ENCODE measurements around the gene PLPP7.

Gene PLPP7

DNA sequence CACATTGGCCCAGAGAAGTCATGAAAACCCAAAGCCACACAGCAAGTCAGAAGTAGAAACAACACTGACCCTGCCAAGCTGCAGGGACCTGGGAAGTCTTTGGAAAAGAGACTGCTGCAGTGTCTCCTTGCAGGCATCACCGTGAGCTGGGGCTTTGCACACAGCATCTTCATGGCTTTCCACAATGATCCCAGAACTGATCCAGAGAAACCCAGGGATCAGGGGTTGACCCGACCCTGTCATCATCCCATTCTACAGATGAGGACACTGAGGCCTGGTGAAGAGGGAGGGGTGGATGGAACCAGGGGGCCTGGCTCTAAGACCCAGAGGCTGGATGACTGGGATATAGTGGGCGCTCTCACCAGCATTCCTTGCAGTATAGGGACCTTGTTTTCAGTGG is 8.9 kb upstream of the PLPP7 start:
- Histone ChIP-seq H3K36me3 (ENCODE audit: control insufficient read depth in 5 of 5, insufficient read depth in 5 of 5, low read length in 5 of 5) (no peaks in the 10 kb centered on the region), H3K4me1 (ENCODE audit: control insufficient read depth in 5 of 5, insufficient read depth in 5 of 5, low read length in 5 of 5) (peaks cover 0 to 25% (median 9%) of the 10 kb centered on the region in 5 donors), H3K4me3 (ENCODE audit: low read depth in 1 of 5, low read length in 5 of 5) (no peak overlapping the region), H3K27ac (ENCODE audit: low read depth, low read length) (no peak overlapping the region), H3K9ac (ENCODE audit: low read length in 5 of 5) (no peak overlapping the region), H3K9me3 (ENCODE audit: control insufficient read depth in 5 of 5, low read length in 5 of 5) (no peaks in the 10 kb centered on the region), H3K27me3 (ENCODE audit: control insufficient read depth in 5 of 5, insufficient read depth in 4 of 5, low read length in 5 of 5) (peaks cover 15 to 26% (median 20%) of the 10 kb centered on the region in 5 donors)

GRCh38 chr9:131281119-131281965 is 8.2 kb upstream of the PLPP7 start:
- no peak overlapping the region for H3K27ac ChIP-seq (ENCODE audit: low read depth, low read length)
- H3K9ac ChIP-seq (ENCODE audit: low read length in 5 of 5) = no peak overlapping the region
- H3K9me3 ChIP-seq (ENCODE audit: control insufficient read depth in 5 of 5, low read length in 5 of 5) = no peaks in the 10 kb centered on the region
- peaks cover 0 to 18% (median 2%) of the 10 kb centered on the region in 5 donors for H3K4me1 ChIP-seq (ENCODE audit: control insufficient read depth in 5 of 5, insufficient read depth in 5 of 5, low read length in 5 of 5)
- peaks cover 15 to 26% (median 20%) of the 10 kb centered on the region in 5 donors for H3K27me3 ChIP-seq (ENCODE audit: control insufficient read depth in 5 of 5, insufficient read depth in 4 of 5, low read length in 5 of 5)
- no peaks in the 10 kb centered on the region for H3K36me3 ChIP-seq (ENCODE audit: control insufficient read depth in 5 of 5, insufficient read depth in 5 of 5, low read length in 5 of 5)
- H3K4me3 ChIP-seq (ENCODE audit: low read depth in 1 of 5, low read length in 5 of 5) = no peak overlapping the region

DNA sequence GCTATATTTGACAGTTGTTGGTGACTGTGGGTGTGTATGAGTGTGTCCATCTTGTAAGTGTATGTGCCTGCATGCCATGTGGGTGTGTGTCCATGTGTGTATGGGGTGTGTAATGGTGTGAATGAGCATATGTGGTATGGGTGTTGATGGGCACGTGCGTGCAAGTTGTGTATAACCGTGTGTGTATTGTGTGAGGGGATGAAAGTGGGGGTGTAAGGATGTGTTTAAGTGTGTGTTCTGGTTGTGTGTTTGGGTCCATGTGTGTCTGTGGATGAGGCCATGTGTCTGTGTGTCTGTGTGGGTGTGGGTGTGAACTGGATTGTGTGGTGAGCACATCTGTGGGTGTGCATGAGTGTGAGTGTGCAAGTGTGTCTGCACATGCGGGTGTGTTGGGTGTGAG is 7.3 kb upstream of the PLPP7 start:
- H3K27ac ChIP-seq (ENCODE audit: low read depth, low read length) = no peak overlapping the region
- peaks cover 0 to 14% (median 2%) of the 10 kb centered on the region in 5 donors for H3K4me1 ChIP-seq (ENCODE audit: control insufficient read depth in 5 of 5, insufficient read depth in 5 of 5, low read length in 5 of 5)
- H3K9ac ChIP-seq (ENCODE audit: low read length in 5 of 5) = no peak overlapping the region
- no peak overlapping the region for H3K4me3 ChIP-seq (ENCODE audit: low read depth in 1 of 5, low read length in 5 of 5)
- peaks cover 15 to 26% (median 20%) of the 10 kb centered on the region in 5 donors for H3K27me3 ChIP-seq (ENCODE audit: control insufficient read depth in 5 of 5, insufficient read depth in 4 of 5, low read length in 5 of 5)
- no peaks in the 10 kb centered on the region for H3K36me3 ChIP-seq (ENCODE audit: control insufficient read depth in 5 of 5, insufficient read depth in 5 of 5, low read length in 5 of 5)
- H3K9me3 ChIP-seq (ENCODE audit: control insufficient read depth in 5 of 5, low read length in 5 of 5) = no peaks in the 10 kb centered on the region

DNA sequence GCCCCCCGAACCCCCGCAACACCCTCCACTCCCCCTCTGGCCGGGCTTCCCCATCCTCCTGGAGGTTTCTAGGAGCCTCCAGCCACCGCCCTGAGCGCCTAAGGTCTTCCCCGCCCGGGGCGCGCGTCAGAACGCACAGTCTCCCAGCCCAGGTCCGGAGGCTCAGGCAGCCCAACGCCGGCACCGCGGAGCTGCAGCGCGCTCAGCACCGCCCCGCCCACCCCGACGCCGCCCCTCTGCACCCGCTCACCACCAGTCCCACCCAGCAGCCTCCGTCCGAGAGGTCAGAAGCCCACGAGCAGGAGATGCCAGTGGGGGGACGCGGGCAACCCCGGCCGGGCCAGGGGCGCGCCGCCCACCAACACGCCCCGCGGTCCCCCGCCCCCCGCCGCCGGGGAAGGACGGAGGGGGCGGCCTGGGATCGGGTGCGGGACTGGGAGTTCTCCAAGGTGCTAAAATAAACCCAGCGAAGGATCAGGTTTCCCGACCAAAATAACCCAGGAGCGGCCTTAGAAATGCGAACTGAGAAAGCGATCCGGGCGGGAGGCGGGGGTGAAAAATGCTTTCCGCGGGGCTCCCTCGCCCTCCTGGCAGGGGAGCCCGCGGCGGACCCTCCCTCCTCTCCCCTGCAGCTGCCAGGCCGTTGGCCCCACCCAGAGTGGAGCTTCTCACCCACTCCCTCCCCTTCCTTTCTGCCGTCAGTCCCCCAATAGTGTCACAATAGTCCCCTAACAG is 6.7 kb upstream of the PLPP7 start:
- Histone ChIP-seq H3K27ac (ENCODE audit: low read depth, low read length) (no peak overlapping the region), H3K27me3 (ENCODE audit: control insufficient read depth in 5 of 5, insufficient read depth in 4 of 5, low read length in 5 of 5) (peaks cover 15 to 26% (median 20%) of the 10 kb centered on the region in 5 donors), H3K4me3 (ENCODE audit: low read depth in 1 of 5, low read length in 5 of 5) (no peak overlapping the region), H3K9me3 (ENCODE audit: control insufficient read depth in 5 of 5, low read length in 5 of 5) (no peaks in the 10 kb centered on the region), H3K9ac (ENCODE audit: low read length in 5 of 5) (no peak overlapping the region), H3K4me1 (ENCODE audit: control insufficient read depth in 5 of 5, insufficient read depth in 5 of 5, low read length in 5 of 5) (peaks cover 0 to 11% (median 2%) of the 10 kb centered on the region in 5 donors), H3K36me3 (ENCODE audit: control insufficient read depth in 5 of 5, insufficient read depth in 5 of 5, low read length in 5 of 5) (no peaks in the 10 kb centered on the region)

DNA sequence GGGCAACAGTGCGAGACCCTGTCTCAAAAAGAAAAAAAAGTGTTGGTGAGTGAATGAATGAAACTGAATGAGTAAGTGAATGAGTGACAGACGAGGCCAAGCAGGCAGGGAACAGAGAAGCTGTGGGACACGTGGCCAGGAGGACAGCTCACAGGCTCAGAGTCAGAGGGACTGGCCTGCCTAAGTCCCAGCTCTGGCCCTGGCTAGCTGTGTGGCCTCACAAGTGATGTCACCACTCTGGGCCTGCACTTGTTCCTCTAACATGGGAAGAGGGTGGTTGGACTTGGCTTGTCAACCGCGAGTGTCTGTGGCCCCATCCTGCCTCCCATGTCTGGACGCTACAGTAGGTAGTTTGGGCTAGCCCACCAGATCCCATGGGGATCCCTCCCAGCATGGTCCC is 4.7 kb upstream of the PLPP7 start:
- no peak overlapping the region for H3K4me3 ChIP-seq (ENCODE audit: low read depth in 1 of 5, low read length in 5 of 5)
- peaks cover 14 to 26% (median 20%) of the 10 kb centered on the region in 5 donors for H3K27me3 ChIP-seq (ENCODE audit: control insufficient read depth in 5 of 5, insufficient read depth in 4 of 5, low read length in 5 of 5)
- no peak overlapping the region for H3K27ac ChIP-seq (ENCODE audit: low read depth, low read length)
- H3K4me1 ChIP-seq (ENCODE audit: control insufficient read depth in 5 of 5, insufficient read depth in 5 of 5, low read length in 5 of 5) = peaks cover 0 to 14% (median 10%) of the 10 kb centered on the region in 5 donors
- H3K9me3 ChIP-seq (ENCODE audit: control insufficient read depth in 5 of 5, low read length in 5 of 5) = no peaks in the 10 kb centered on the region
- H3K36me3 ChIP-seq (ENCODE audit: control insufficient read depth in 5 of 5, insufficient read depth in 5 of 5, low read length in 5 of 5) = no peaks in the 10 kb centered on the region
- H3K9ac ChIP-seq (ENCODE audit: low read length in 5 of 5) = no peak overlapping the region

DNA sequence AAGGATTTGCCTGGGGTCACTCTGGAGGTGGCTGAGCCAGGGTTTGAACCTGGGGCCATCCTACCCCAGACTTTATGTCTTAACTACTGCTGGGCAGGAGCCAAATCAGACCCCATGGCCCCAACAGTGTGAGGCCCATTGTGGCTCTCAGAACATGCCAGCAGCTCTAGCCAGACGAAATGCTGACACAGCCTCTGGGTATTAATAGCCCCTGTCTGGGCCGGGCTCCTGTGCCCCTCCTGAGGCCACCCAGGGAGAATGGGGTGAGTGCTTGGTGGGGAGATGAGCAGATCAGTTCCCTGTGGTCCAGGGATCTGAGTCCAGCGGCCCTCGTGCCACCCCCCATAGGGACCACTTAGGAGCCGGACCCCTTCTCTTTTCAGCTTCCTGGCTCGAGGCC is 2.2 kb upstream of the PLPP7 start:
- Histone ChIP-seq H3K4me1 (ENCODE audit: control insufficient read depth in 5 of 5, insufficient read depth in 5 of 5, low read length in 5 of 5) (peaks cover 0 to 36% (median 25%) of the 10 kb centered on the region in 5 donors), H3K36me3 (ENCODE audit: control insufficient read depth in 5 of 5, insufficient read depth in 5 of 5, low read length in 5 of 5) (peaks cover 0 to 2% (median 0%) of the 10 kb centered on the region in 5 donors), H3K9ac (ENCODE audit: low read length in 5 of 5) (no peak overlapping the region), H3K27ac (ENCODE audit: low read depth, low read length) (no peak overlapping the region), H3K9me3 (ENCODE audit: control insufficient read depth in 5 of 5, low read length in 5 of 5) (no peaks in the 10 kb centered on the region), H3K4me3 (ENCODE audit: low read depth in 1 of 5, low read length in 5 of 5) (no peak overlapping the region), H3K27me3 (ENCODE audit: control insufficient read depth in 5 of 5, insufficient read depth in 4 of 5, low read length in 5 of 5) (peaks cover under 1 to 7% (median 3%) of the 10 kb centered on the region in 5 donors)

GRCh38 chr9:131288217-131288616 is 1.3 kb upstream of the PLPP7 start:
- no peaks in the 10 kb centered on the region for H3K9me3 ChIP-seq (ENCODE audit: control insufficient read depth in 5 of 5, low read length in 5 of 5)
- peaks cover 0 to 33% (median 23%) of the 10 kb centered on the region in 5 donors for H3K4me1 ChIP-seq (ENCODE audit: control insufficient read depth in 5 of 5, insufficient read depth in 5 of 5, low read length in 5 of 5)
- H3K4me3 ChIP-seq (ENCODE audit: low read depth in 1 of 5, low read length in 5 of 5) = no peak overlapping the region
- H3K27ac ChIP-seq (ENCODE audit: low read depth, low read length) = no peak overlapping the region
- peaks cover 0 to 2% (median 0%) of the 10 kb centered on the region in 5 donors for H3K36me3 ChIP-seq (ENCODE audit: control insufficient read depth in 5 of 5, insufficient read depth in 5 of 5, low read length in 5 of 5)
- no peak overlapping the region for H3K9ac ChIP-seq (ENCODE audit: low read length in 5 of 5)
- peaks cover 0 to 2% (median 0%) of the 10 kb centered on the region in 5 donors for H3K27me3 ChIP-seq (ENCODE audit: control insufficient read depth in 5 of 5, insufficient read depth in 4 of 5, low read length in 5 of 5)

- peak overlapping the region; percentile 54 for H3K27ac ChIP-seq (ENCODE audit: low read depth, low read length)
- no peaks in the 10 kb centered on the region for H3K9me3 ChIP-seq (ENCODE audit: control insufficient read depth in 5 of 5, low read length in 5 of 5)
- peaks cover 0 to 33% (median 23%) of the 10 kb centered on the region in 5 donors for H3K4me1 ChIP-seq (ENCODE audit: control insufficient read depth in 5 of 5, insufficient read depth in 5 of 5, low read length in 5 of 5)
- H3K9ac ChIP-seq (ENCODE audit: low read length in 5 of 5) = peak overlapping the region; percentile 63 to 92 (median 88)
- peak overlapping the region in 4 of 5 donors; percentile 67 to 73 (median 71) for H3K4me3 ChIP-seq (ENCODE audit: low read depth in 1 of 5, low read length in 5 of 5)
- H3K36me3 ChIP-seq (ENCODE audit: control insufficient read depth in 5 of 5, insufficient read depth in 5 of 5, low read length in 5 of 5) = peaks cover 0 to 7% (median 2%) of the 10 kb centered on the region in 5 donors
- H3K27me3 ChIP-seq (ENCODE audit: control insufficient read depth in 5 of 5, insufficient read depth in 4 of 5, low read length in 5 of 5) = no peaks in the 10 kb centered on the region
Observed at GRCh38 chr9:131290036-131290766, 678 bp downstream of the PLPP7 start.

GRCh38 chr9:131290767-131291370 is 1.3 kb downstream of the PLPP7 start:
- Histone ChIP-seq H3K27ac (ENCODE audit: low read depth, low read length) (no peak overlapping the region), H3K9ac (ENCODE audit: low read length in 5 of 5) (peak overlapping the region in 4 of 5 donors; percentile 81 to 92 (median 90)), H3K4me3 (ENCODE audit: low read depth in 1 of 5, low read length in 5 of 5) (peak overlapping the region in 4 of 5 donors; percentile 67 to 73 (median 71)), H3K27me3 (ENCODE audit: control insufficient read depth in 5 of 5, insufficient read depth in 4 of 5, low read length in 5 of 5) (no peaks in the 10 kb centered on the region), H3K4me1 (ENCODE audit: control insufficient read depth in 5 of 5, insufficient read depth in 5 of 5, low read length in 5 of 5) (peaks cover 0 to 33% (median 23%) of the 10 kb centered on the region in 5 donors), H3K36me3 (ENCODE audit: control insufficient read depth in 5 of 5, insufficient read depth in 5 of 5, low read length in 5 of 5) (peaks cover 0 to 7% (median 2%) of the 10 kb centered on the region in 5 donors), H3K9me3 (ENCODE audit: control insufficient read depth in 5 of 5, low read length in 5 of 5) (no peaks in the 10 kb centered on the region)
